ENCODE data around the gene CCDC197.

CCDC197 gene

DNA sequence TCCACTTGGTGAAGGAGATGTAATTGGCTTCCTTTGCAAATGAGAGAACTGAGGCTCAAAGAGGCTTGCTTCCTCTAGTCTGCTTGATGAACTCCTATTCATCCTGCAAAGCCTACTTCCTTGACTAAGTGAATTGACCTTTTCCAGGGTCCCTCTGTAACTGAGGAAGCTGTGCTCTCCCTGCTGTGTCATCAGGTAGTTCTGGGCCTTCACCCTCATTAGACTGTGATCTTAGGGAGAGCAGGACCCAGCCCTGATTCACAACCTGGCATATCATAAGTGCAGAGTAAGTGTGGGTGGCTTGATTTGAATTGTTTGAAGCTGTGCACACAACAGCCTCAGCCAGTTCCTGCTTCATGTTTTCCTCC, 37.0 kb upstream of the CCDC197 start:
- CTCF ChIA-PET = interaction anchor here (0.7 to 1.1 kb wide), 3 partner anchors 12 to 24 kb away, joined by 3 read pairs; no protein-coding TSS in a partner anchor
- POLR2A ChIA-PET = interaction anchor here (1.0 kb wide), 1 partner anchor 121 kb away, joined by 3 read pairs; the partner anchor contains the start of genes DDX24 and IFI27L1
- TF ChIP-seq ZNF384 (IDR thresholded peaks at IDR 0.05) (no peak), FOXK2 (IDR thresholded peaks at IDR 0.05) (no peak), BHLHE40 (IDR thresholded peaks at IDR 0.05; ENCODE audit: borderline replicate concordance) (no peak), CTBP1 (IDR thresholded peaks at IDR 0.05; ENCODE audit: borderline replicate concordance) (no peak), FOXA1 (IDR thresholded peaks at IDR 0.05) (no peak), NFRKB (IDR thresholded peaks at IDR 0.05) (no peak), ARNT (IDR thresholded peaks at IDR 0.05) (no peak), SP1 (IDR thresholded peaks at IDR 0.05) (no peak), LEF1 (IDR thresholded peaks at IDR 0.05; ENCODE audit: borderline replicate concordance) (no peak), HDGF (IDR thresholded peaks at IDR 0.05; ENCODE audit: borderline replicate concordance) (no peak), FOXM1 (IDR thresholded peaks at IDR 0.05; ENCODE audit: borderline replicate concordance) (no peak), PKNOX1 (IDR thresholded peaks at IDR 0.05) (no peak), TARDBP (IDR thresholded peaks at IDR 0.05) (no peak), ELF4 (IDR thresholded peaks at IDR 0.05) (no peak), SUZ12 (IDR thresholded peaks at IDR 0.05) (no peak), L3MBTL2 (conservative IDR thresholded peaks at IDR 0.05) (no peak)
- DNase-seq (ENCODE audit: extremely low spot score) = no peak

DNA sequence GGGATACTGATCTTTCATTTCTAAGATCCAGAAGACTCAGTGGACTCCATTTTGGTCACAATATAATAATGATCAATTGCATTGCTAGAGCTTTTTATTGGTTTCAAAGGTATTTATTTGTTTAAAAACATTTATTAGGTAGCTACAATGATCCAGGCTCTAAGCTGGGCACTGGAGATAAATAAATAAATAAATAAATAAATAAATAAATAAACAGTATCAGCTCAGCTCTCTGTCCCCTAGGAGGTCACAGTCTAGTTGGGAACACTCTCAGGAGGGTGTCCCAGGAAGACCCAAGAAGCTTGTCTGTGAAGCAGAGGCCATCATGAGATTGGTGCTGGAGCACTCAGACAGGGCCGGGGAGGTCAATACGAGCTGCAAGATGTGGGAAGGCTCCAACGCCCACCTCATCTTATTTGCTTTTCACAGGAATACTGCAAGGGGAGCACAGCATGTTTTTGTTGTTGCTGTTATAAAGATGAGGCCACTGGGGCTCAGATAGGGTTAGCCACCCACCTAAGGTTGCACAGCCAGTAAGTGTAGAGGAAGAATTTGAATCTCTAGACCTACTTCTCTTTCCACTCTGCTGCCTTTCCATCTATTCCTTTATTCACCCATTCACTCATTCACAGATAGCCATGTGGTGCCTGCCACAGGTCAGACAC, 36.2 kb upstream of the CCDC197 start:
- ChIA-PET POLR2A (interaction anchor here (1.0 kb wide), 1 partner anchor 120 kb away, joined by 3 read pairs; the partner anchor contains the start of genes DDX24 and IFI27L1), CTCF (interaction anchor here (0.7 to 1.6 kb wide), 5 partner anchors 12 to 239 kb away, joined by 3 to 5 read pairs (median 3); no protein-coding TSS in a partner anchor)
- TF ChIP-seq PKNOX1 (IDR thresholded peaks at IDR 0.05) = no peak
- no peak for TF ChIP-seq BHLHE40 (IDR thresholded peaks at IDR 0.05; ENCODE audit: borderline replicate concordance)
- no peak for DNase-seq (ENCODE audit: extremely low spot score)

DNA sequence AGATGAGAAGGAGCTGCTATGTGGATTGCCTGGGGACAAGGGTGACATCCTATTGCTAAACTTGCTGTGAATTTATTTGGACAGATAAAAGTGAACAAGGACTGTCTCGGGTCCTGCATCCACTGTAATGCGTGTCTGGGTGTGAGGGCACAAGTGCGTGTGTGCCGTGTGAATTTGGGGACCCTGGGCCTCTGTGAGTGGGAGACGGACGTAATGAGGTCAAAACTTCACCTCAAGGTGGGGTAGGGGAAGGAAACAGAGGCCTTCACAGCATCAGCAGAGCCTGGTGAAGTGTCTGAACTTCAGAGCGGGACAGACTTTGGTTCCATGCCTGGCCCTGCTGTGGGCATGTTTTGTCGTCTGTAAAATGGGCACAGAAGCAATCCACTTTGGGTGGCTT, 35.5 kb upstream of the CCDC197 start:
- ChIA-PET CTCF (interaction anchor here (0.8 to 1.6 kb wide), 2 partner anchors 22 to 238 kb away, joined by 4 to 5 read pairs; no protein-coding TSS in a partner anchor), POLR2A (no interaction called here)

DNA sequence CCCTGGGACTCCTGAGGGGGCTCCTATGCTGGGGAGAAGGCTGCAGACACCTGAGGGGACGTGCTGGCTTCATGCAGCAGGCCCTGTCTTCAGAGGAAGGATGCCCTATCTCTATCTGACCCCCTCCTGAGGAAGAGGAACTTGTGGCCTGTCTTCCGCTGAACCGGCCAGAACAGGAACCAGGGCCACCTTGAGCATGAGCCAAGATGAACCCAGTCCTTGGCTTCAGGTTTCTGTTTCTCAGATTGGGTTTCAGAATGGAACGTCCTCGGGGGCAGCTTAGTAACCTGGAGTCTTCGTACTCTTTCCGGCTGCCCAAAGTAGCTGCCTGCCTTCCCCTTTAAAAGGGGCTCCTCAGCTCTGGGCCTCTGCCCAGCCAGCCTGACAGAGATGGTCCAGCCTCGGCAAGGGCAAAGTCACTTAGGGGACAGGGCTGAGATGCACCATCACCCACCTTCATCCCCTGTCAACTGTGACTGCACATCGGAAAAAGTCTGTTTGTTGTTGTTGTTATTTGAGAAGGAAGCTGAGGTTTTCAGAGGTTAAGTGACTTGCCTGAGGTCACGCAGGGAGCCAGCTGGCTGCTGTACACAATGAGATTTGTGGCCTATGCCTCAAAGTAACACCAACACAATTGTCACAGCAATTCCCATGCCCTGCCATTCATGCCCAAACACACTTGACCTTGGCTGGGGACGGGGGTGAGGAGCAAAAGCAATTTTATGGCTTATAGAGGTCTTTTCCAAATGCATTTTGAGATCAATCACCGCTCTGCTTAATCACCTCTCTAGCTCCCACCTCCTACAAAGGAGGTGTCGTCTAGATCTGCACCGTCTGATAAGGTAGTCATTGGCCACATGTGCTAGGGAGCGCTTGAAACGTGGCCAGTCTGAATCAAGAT, 34.1 kb upstream of the CCDC197 start:
- POLR2A ChIA-PET = no interaction called here
- CTCF ChIA-PET = interaction anchor here (1.0 to 1.8 kb wide), 2 partner anchors 9 to 23 kb away, joined by 3 to 7 read pairs; no protein-coding TSS in a partner anchor
- DNase-seq (ENCODE audit: extremely low spot score) = peak; percentile 13
- TF ChIP-seq FOXM1 (IDR thresholded peaks at IDR 0.05; ENCODE audit: borderline replicate concordance) (no peak), PKNOX1 (IDR thresholded peaks at IDR 0.05) (no peak), L3MBTL2 (conservative IDR thresholded peaks at IDR 0.05) (no peak), FOXK2 (IDR thresholded peaks at IDR 0.05) (no peak), ARNT (IDR thresholded peaks at IDR 0.05) (no peak), FOXA1 (IDR thresholded peaks at IDR 0.05) (no peak), BHLHE40 (IDR thresholded peaks at IDR 0.05; ENCODE audit: borderline replicate concordance) (no peak), SP1 (IDR thresholded peaks at IDR 0.05) (no peak), ELF4 (IDR thresholded peaks at IDR 0.05) (no peak)

More for the DNA sequence above, 35.5 kb upstream of the CCDC197 start:
- no peak for DNase-seq (ENCODE audit: extremely low spot score)
- TF ChIP-seq SP1 (IDR thresholded peaks at IDR 0.05) (no peak), ELF4 (IDR thresholded peaks at IDR 0.05) (no peak), BHLHE40 (IDR thresholded peaks at IDR 0.05; ENCODE audit: borderline replicate concordance) (no peak), ARNT (IDR thresholded peaks at IDR 0.05) (no peak), FOXK2 (IDR thresholded peaks at IDR 0.05) (no peak), HDGF (IDR thresholded peaks at IDR 0.05; ENCODE audit: borderline replicate concordance) (no peak), NFRKB (IDR thresholded peaks at IDR 0.05) (no peak), FOXA1 (IDR thresholded peaks at IDR 0.05) (no peak)

DNA sequence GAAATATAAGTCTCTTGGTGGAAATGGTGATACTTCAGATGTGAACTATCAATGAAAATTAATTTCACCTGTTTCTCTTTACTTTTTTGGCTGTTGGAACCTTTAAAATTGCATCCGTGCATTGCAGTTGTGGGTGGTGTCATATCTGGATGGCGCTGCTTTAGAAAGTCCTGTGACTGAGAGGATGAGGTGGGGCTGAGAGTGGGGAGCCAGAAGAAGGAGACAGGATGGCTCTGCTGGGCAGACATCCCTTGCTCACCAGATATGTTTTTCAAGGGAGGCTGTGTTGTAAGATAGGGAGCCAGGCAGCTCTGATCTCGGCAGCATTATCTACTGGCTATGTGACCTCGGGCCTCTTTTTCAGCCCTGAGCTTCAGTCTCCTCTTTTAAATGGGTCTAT, 33.4 kb upstream of the CCDC197 start:
- DNase-seq (ENCODE audit: extremely low spot score) = no peak
- no peak for TF ChIP-seq FOXA1 (IDR thresholded peaks at IDR 0.05)
- no peak for TF ChIP-seq SUZ12 (IDR thresholded peaks at IDR 0.05)
- TF ChIP-seq HDGF (IDR thresholded peaks at IDR 0.05; ENCODE audit: borderline replicate concordance) = no peak
- TF ChIP-seq BHLHE40 (IDR thresholded peaks at IDR 0.05; ENCODE audit: borderline replicate concordance) = no peak
- no peak for TF ChIP-seq ELF4 (IDR thresholded peaks at IDR 0.05)
- TF ChIP-seq NFRKB (IDR thresholded peaks at IDR 0.05) = no peak
- no peak for TF ChIP-seq L3MBTL2 (conservative IDR thresholded peaks at IDR 0.05)
- no peak for TF ChIP-seq CTBP1 (IDR thresholded peaks at IDR 0.05; ENCODE audit: borderline replicate concordance)
- TF ChIP-seq PKNOX1 (IDR thresholded peaks at IDR 0.05) = no peak
- no peak for TF ChIP-seq ZNF384 (IDR thresholded peaks at IDR 0.05)
- no peak for TF ChIP-seq TARDBP (IDR thresholded peaks at IDR 0.05)
- no peak for TF ChIP-seq FOXK2 (IDR thresholded peaks at IDR 0.05)
- TF ChIP-seq FOXM1 (IDR thresholded peaks at IDR 0.05; ENCODE audit: borderline replicate concordance) = no peak
- no peak for TF ChIP-seq LEF1 (IDR thresholded peaks at IDR 0.05; ENCODE audit: borderline replicate concordance)
- TF ChIP-seq ARNT (IDR thresholded peaks at IDR 0.05) = no peak
- TF ChIP-seq SP1 (IDR thresholded peaks at IDR 0.05) = no peak
- ChIA-PET CTCF (interaction anchor here (1.0 to 1.8 kb wide), 2 partner anchors 10 to 24 kb away, joined by 3 to 7 read pairs; no protein-coding TSS in a partner anchor), POLR2A (no interaction called here)

Measured in HEK293T (cell line).